CD4-positive, alpha-beta T cell treated with Interleukin-6 at 100 ng/mL for 8 hours (primary cell): ENCODE results near the gene DHFR2.
A peak's percentile ranks its signal among the peaks of the same experiment; 100 is the strongest.
"Not testable (repeated sequence)": the region's sequence is repeated elsewhere in the genome, so short reads cannot be mapped to it uniquely, and the experiment has no call there.

Experiments
- DNase-seq: peaks from one replicate; pipeline ENCODE4 v3.0.0-alpha.2; 2020; ENCODE audit warnings: mixed read lengths, low spot score

The DHFR2 gene

DNA sequence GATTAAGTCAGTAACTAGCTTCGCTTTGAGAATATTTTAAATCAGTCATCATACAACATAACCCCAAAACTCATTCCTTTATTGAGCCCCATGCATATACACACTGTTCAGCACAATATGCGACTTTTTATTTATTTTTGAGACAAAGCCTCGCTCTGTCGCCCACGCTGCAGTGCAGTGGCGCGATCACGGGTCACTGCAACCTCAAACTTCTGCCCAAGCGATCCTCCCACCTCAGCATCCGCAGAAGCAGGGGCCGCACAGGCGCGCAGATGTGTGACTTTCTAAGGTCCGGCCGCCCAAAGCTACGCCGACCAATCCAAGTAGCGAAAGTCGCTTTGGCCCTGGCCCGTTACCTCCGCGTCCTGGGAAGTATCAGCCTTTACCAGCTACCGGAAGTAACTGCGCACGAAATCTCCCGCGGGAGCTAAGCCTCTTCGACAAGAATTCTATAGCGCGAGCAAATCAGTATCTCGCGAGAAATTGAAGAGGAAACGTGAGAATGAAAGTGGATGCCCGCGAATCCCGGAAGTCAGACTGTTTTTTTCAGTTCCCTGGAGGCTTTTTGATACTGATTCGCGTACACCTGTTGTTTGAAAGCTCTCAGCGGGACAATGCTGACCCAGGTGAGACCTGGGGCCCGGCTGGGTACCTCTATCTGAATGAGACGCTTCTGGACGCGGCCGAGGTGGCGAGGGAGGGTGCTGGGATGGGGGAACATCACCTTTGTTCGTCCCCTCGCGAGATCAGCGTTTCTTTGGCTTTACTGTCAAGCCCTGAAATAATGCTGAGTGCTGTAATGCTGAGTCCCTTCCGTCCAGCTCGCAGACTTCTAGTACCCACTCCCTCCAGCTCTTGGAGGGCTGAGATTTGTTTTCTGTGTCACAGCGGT is at the start of gene DHFR2, which contains the start of gene NSUN3:
TSS of gene DHFR2 (minus strand) at position 404 of the 892 bp plus-strand sequence. CDS start 1,405 bp downstream, outside the sequence.
TSS of gene NSUN3 (plus strand) at position 549 of the 892 bp plus-strand sequence. CDS start at position 615, 66 bp downstream.
- peak; percentile 87 for DNase-seq

DNA sequence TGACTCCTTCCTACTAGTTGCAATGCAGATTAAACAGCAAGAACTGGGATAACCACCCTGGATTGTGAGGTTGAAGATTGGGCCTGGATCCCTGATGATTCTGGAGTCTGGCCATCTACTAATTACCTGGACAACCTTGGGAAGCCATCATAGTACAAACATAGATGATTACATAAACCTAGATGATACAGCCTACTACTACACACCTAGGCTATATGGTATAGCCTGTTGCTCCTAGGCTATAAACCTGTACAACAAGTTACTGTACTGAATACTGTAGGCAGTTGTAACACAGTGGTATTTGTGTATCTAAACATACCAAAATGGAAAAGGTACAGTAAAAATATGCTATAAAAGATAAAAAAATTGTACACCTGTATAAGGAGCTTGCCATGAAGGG is 48.1 kb upstream of the DHFR2 start:
- DNase-seq: no peak

GRCh38 chr3:94110232-94110631 is 47.5 kb upstream of the DHFR2 start:
- DNase-seq: not testable (repeated sequence)

DNA sequence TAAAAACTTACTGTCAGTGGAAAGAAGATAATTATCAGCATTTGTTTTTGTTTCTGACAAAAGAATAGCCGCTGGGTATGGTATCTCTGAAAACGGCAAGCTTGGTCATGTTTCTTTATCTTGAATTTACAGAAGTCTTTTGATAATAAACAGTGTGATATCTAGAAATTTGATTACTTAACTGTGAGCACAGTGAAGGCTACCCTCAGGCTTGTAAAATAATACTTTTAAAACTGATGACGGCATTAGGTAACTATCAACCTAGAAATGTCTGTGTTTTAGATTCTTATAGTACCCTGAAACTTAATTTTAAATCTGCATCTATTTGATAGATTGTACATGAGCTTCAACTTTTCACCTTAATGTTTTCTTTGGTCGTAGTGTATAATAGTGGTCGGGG is 43.6 kb upstream of the DHFR2 start:
- DNase-seq: no peak

DNA sequence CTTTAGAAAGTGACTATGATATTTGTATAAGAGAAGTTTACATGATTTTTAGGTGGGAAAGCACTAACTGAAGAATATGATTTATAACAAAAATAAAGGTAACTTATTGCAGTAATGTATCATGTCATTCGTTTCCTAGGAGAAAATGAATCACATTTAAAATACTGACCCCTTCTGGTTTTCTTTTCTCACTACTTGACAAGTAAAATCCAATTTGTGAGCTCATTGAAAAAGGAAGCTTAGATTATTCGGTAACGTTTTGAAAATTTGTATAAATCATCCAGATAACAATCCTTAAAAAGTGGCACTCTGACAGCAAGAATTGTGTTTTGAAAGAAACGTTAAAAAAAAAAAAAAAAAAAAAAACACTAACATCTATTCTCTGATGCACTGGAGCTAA is 39.1 kb upstream of the DHFR2 start:
- no peak for DNase-seq

GRCh38 chr3:94099311-94099710 is 36.6 kb upstream of the DHFR2 start:
- no peak for DNase-seq

GRCh38 chr3:94098452-94098851 is 35.7 kb upstream of the DHFR2 start:
- DNase-seq: no peak

GRCh38 chr3:94095111-94095510 is 32.4 kb upstream of the DHFR2 start:
- DNase-seq: no peak

DNA sequence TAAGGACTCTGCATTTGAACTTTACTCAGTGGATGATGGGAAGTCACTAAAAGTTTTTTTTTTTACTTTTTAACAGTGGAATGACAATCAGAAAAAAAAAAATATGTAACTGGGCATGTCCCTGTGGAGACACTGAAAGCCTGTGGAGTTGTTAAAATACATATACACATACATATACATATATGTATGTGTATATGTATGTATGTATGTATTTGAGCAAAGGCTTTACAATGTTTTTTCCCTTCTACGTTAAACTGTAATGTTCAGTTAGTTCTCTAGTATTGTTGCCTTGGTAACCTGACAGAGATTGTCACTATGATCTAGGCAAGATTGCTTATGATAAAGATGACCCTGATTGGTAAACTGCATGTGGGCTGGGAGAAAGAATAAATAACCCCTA is 30.4 kb upstream of the DHFR2 start:
- DNase-seq: no peak

- DNase-seq: no peak
These were observed 29.4 kb upstream of the DHFR2 start for GRCh38 chr3:94092086-94092485.

GRCh38 chr3:94089126-94089525 is 26.4 kb upstream of the DHFR2 start:
- no peak for DNase-seq

DNA sequence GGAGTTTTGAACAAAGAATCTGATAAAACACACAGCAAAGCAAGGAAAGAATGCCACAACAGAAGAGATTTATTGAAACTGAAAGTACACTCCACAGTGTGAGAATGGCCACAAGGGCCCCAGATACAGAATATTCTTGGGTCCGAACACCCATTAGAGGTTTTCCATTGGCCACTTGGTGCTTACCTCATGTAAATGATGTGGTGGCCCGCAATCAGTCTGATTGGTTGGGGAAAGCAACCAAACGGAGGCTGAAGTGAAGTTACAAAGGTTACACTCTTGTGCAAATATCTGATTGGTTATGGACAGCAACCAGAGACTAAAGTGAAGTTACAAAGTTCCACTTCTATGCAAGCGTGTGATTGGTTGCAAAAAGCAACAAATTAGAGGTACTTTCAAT is 20.5 kb upstream of the DHFR2 start:
- DNase-seq: no peak

DNA sequence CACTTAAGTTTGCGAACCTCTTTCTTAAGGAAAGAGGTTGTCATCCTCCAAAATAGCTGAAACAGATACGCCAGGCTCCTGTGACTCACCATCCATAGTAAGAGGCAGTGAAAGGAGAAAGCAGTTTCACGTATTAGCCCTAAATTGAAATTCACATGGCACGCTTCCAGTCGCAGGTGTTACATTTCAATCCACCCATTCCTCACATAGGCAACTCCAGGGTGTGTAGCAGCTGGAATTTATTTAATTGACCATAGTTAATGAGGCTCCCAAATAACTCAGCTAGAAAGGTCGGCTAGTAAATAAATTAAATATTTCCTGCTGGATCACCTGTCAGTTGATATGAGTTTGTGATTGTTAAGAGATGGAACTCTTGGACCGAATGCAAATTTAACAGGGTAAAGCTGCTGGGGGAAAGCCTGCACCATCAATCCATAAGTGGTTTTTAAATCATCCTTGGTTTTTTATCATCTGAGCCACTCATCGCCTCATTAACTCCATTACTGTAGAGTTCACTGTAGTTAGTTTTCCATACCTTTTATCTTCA is 19.7 kb upstream of the DHFR2 start:
- no peak for DNase-seq

- DNase-seq: no peak
These were observed 19.2 kb upstream of the DHFR2 start for GRCh38 chr3:94081884-94082283.

- not testable (repeated sequence) for DNase-seq
These were observed 17.8 kb upstream of the DHFR2 start for GRCh38 chr3:94080552-94080951.

DNA sequence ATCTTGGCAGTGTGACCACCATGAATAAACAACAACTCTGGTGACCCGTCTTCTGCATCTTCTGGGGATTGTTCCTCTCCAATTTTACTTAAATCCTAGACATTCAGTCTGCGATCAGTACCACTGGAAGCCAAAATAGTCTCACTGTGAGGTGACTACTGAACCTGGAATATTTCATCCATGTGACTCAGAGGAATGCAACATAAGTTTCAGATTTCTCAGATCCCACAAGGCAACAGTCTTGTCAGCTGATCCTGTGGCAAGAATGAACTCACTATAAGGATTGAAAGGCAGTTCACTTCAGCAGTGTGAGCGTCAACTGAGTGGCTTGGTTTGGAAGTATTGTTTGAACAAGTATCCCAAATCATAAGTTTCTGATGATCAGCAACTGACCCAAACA is 13.3 kb upstream of the DHFR2 start:
- DNase-seq: no peak

- DNase-seq: no peak
These were observed 9.1 kb upstream of the DHFR2 start for GRCh38 chr3:94071713-94072284.

DNA sequence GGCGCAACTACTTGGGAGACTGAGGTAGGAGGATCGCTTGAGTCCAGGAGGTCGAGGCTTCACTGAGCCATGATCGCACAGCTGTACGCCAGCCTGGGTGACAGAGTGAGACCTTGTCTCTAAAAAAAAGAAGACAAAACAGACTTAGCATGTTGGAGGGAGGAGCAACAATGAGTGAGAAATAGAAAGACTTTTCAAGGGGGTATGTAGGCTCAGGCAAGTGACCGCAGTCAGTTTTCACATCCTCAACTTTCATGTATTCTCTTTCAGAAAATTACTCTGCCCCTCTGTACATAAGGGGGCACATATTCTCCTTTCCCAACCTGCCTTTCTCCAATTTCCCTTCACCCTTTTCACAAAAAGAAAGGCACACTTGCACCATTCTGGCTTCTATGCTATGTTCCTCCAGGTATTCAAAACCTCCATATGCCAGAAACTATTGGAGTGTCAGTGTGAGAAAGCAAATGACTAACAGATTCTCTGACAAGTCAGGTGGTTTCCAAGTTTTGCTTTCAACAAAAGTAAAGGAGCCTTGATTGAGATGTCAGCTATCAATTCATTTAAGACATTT is 7.7 kb upstream of the DHFR2 start:
- no peak for DNase-seq

DNA sequence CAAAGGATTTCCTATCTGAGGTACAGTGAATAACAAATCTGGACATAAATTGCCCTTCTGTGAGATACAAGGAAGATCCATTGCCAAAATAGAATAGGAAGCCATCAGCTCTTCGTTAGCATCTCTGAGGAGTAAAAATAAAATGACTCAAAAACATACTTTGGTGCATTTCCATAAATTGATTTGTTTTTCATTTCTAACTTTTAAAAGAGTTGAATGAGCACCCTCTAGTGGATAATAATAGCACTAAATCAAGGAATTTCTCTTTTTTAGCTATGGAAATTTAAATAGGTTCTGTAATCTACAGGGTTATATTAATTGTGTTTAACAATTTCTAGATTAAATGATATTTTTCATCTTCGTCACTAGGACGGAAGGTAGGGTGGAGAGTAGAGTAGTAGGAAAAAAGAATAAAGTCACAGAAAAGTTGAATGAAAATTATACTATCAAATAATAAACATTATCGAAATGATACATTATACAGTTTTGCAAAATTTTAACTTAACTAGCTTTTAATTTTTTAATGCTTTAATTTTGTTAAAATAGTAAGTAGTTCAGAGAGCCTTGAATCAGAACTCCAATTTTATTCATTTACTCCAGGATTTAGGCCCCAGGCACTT is 6.6 kb upstream of the DHFR2 start:
- no peak for DNase-seq

- no peak for DNase-seq
These were observed 4.1 kb upstream of the DHFR2 start for GRCh38 chr3:94066506-94067500.
